Activated T-cell treated with anti-CD3 and anti-CD28 coated beads for 48 hours (primary cell): ENCODE data around the gene TENM3.

Source experiments
- DNase-seq: peaks from one replicate; pipeline ENCODE4 v3.0.0-alpha.2; 2020; ENCODE audit warnings: low read depth

The TENM3 gene

GRCh38 chr4:182741914-182742313, 498.7 kb downstream of the TENM3 start:
- DNase-seq, result no peak

- no peak for DNase-seq
Observed at GRCh38 chr4:182743815-182744214, 500.6 kb downstream of the TENM3 start.

- no peak for DNase-seq
Observed at GRCh38 chr4:182745237-182745636, 502.0 kb downstream of the TENM3 start.

GRCh38 chr4:182746876-182747275, 503.7 kb downstream of the TENM3 start:
- DNase-seq, result no peak

- DNase-seq, result no peak
Observed at GRCh38 chr4:182748283-182748682, 505.1 kb downstream of the TENM3 start.

- no peak for DNase-seq
Observed at GRCh38 chr4:182748949-182749348, 505.7 kb downstream of the TENM3 start.

GRCh38 chr4:182749667-182750167, 506.5 kb downstream of the TENM3 start:
- DNase-seq, result no peak

- DNase-seq, result no peak
Observed at GRCh38 chr4:182752158-182752910, 509.1 kb downstream of the TENM3 start.

GRCh38 chr4:182754895-182755294, 511.7 kb downstream of the TENM3 start:
- no peak for DNase-seq

- no peak for DNase-seq
Observed at GRCh38 chr4:182756161-182756690, 513.0 kb downstream of the TENM3 start.

GRCh38 chr4:182758273-182758672, 515.1 kb downstream of the TENM3 start:
- DNase-seq, result no peak

- no peak for DNase-seq
Observed at GRCh38 chr4:182760551-182761043, 517.4 kb downstream of the TENM3 start.

- DNase-seq, result no peak
Observed at GRCh38 chr4:182764137-182764536, 520.9 kb downstream of the TENM3 start.

GRCh38 chr4:182764642-182765041, 521.4 kb downstream of the TENM3 start:
- no peak for DNase-seq

GRCh38 chr4:182765987-182766856, 523.0 kb downstream of the TENM3 start:
- DNase-seq, result no peak

GRCh38 chr4:182766857-182767250, 523.7 kb downstream of the TENM3 start:
- DNase-seq, result no peak

GRCh38 chr4:182768838-182769237, 525.6 kb downstream of the TENM3 start:
- DNase-seq, result no peak

GRCh38 chr4:182770259-182770995, 527.2 kb downstream of the TENM3 start:
- no peak for DNase-seq

- no peak for DNase-seq
Observed at GRCh38 chr4:182770996-182771514, 527.9 kb downstream of the TENM3 start.

GRCh38 chr4:182775075-182775474, 531.9 kb downstream of the TENM3 start:
- no peak for DNase-seq

- no peak for DNase-seq
Observed at GRCh38 chr4:182776376-182777105, 533.3 kb downstream of the TENM3 start.
